ENCODE measurements around the gene NBEAL2.

DNA sequence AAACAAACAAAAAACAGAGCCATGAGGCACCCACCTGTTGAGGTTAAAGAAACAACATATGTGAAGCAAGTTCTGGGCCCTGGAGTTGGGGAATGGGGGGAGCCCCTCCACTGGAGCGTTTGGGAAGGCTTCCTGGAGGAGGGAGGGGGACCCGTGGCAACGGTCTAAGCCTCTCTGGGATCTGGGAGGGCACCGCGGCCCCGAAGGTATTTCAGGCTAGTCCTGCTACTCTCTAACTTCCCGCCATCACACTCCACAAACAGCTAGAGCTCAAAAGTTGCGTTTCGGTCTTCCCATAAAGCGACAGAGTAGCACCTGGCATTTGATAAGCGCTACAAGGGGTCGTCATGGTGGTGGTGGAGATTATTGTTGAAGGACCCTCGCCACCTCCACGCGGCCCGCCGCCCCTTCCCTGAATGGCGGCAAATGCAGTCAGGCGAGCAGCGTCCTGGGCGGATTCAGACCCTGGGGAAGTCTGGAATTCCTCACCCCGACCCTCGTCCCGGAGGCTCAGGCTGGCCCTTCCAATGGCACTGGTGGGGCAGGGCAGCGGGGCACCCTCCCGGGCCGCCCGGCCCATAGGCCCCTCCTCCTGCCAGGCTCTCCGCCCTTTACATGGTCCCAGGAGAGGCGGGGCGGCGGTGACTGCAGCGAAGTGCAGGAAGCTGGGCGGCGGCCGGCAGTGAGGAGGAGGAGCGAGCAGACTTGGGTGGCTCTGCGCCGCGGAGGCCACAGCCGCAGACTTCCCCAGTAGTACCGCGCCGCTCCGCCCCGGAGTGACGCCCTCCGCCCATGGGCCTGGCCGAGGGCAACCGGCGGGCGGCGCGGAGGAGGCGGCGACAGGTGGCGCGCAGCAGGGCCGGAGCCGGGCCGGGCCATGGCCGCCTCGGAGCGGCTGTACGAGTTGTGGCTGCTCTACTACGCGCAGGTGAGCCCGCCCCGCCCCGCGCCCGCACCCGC lies at the start of gene NBEAL2:
- no peak for TF ChIP-seq ZNF121 (CRISPR knock-in tag; IDR thresholded peaks at IDR 0.05)
- no peak for TF ChIP-seq CTCF (IDR thresholded peaks at IDR 0.05)
- no peak for TF ChIP-seq NR3C1 (CRISPR knock-in tag; conservative IDR thresholded peaks at IDR 0.05; ENCODE audit: low read depth)
- no peak for TF ChIP-seq TEAD4 (CRISPR knock-in tag; IDR thresholded peaks at IDR 0.05)
- no peak for TF ChIP-seq ZNF219 (CRISPR knock-in tag; IDR thresholded peaks at IDR 0.05; ENCODE audit: borderline replicate concordance)
- TF ChIP-seq, protein P1, sequence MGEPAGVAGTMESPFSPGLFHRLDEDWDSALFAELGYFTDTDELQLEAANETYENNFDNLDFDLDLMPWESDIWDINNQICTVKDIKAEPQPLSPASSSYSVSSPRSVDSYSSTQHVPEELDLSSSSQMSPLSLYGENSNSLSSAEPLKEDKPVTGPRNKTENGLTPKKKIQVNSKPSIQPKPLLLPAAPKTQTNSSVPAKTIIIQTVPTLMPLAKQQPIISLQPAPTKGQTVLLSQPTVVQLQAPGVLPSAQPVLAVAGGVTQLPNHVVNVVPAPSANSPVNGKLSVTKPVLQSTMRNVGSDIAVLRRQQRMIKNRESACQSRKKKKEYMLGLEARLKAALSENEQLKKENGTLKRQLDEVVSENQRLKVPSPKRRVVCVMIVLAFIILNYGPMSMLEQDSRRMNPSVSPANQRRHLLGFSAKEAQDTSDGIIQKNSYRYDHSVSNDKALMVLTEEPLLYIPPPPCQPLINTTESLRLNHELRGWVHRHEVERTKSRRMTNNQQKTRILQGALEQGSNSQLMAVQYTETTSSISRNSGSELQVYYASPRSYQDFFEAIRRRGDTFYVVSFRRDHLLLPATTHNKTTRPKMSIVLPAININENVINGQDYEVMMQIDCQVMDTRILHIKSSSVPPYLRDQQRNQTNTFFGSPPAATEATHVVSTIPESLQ (CRISPR knock-in tag; IDR thresholded peaks at IDR 0.05) = no peak
- 0 out of 2 replicates have a peak, but pooled peaks have one; percentile 11 for TF ChIP-seq GABPB1 (CRISPR knock-in tag; IDR thresholded peaks at IDR 0.05)
- TF ChIP-seq ZNF232 (CRISPR knock-in tag; IDR thresholded peaks at IDR 0.05) = no peak
- TF ChIP-seq, protein P2, sequence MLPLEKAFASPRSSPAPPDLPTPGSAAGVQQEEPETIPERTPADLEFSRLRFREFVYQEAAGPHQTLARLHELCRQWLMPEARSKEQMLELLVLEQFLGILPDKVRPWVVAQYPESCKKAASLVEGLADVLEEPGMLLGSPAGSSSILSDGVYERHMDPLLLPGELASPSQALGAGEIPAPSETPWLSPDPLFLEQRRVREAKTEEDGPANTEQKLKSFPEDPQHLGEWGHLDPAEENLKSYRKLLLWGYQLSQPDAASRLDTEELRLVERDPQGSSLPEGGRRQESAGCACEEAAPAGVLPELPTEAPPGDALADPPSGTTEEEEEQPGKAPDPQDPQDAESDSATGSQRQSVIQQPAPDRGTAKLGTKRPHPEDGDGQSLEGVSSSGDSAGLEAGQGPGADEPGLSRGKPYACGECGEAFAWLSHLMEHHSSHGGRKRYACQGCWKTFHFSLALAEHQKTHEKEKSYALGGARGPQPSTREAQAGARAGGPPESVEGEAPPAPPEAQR (CRISPR knock-in tag; IDR thresholded peaks at IDR 0.05) = no peak
- TF ChIP-seq JUN (CRISPR knock-in tag; IDR thresholded peaks at IDR 0.05) = no peak
- TF ChIP-seq CDX4 (CRISPR knock-in tag; IDR thresholded peaks at IDR 0.05; ENCODE audit: borderline replicate concordance) = no peak
- TF ChIP-seq USF2 (CRISPR knock-in tag; IDR thresholded peaks at IDR 0.05) = no peak

Data from WTC11 (cell line).